ENCODE results near the gene HAUS3.

HAUS3 gene

GRCh38 chr4:2241410-2242353 is at the start of gene HAUS3, which contains the start of gene POLN:
TSS of gene HAUS3 (minus strand) at chr4:2242121. CDS start at chr4:2240946, 1,175 bp downstream.
TSS of gene POLN (minus strand) at chr4:2242121. CDS start at chr4:2229231, 12,890 bp downstream.
- peak; percentile 98 for DNase-seq (ENCODE audit: low read depth in 1 of 2, low spot score in 1 of 2)

DNA sequence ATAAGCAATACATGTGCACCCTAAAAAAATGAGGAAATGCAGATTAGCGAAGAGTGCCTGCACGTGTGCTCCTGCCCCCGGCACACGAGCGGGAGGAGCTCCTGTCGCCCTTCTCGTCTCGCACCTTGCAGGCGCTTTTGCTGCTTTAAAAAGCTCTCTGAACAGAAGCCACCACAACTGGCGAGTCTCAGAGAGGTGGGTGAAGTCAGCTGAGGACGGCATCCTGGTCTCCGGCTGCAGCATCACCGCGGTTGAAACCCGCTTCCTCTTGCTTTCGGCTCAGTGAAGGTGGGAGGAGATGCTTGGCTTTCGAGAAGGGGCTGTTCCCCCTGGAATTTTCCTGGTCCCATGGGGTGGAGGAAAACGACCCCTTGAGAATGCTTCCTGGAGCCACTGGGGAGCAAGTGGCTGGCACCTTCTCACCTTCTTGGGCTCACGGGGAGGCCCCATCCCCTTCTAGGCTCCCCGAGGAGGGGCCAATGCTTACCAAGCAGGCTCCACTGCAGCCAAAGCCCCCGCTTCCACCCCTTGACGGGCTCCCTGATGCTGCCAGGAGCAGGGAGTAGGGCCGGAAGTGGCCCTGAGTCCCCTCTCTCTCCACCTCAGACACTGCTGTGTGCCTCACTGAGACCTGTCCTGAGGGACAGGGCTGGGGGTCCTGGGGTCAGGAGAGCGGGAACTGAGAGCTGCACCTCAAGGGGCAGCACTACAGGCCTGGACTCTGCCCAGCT is 49.2 kb upstream of the HAUS3 start:
- DNase-seq (ENCODE audit: low read depth in 1 of 2, low spot score in 1 of 2): peak in 1 of 2 donors; percentile 56

DNA sequence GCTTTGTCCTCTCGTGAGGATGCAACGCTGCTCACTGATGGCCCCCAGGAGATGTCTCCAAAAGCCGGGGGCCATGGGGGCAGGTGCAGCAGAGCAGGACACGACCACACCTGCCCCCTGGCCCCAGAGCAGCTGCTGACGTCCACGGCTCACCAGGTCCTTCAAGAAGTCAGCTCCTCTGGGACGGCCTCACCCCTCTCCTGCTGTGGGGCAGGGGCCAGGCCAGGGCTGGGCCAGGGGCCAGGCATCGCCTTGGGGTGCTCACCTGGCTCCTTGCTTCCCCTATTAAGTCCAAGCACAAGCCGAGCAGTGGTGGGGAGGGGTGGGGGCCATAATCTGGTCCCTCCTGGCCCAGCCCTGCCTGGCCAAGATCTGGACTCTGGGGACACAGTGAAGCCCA is 48.6 kb upstream of the HAUS3 start:
- DNase-seq (ENCODE audit: low read depth in 1 of 2, low spot score in 1 of 2): no peak

- no peak for DNase-seq (ENCODE audit: low read depth in 1 of 2, low spot score in 1 of 2)
Observed at GRCh38 chr4:2289955-2290333, 48.0 kb upstream of the HAUS3 start.

GRCh38 chr4:2289311-2289954 is 47.5 kb upstream of the HAUS3 start:
- DNase-seq (ENCODE audit: low read depth in 1 of 2, low spot score in 1 of 2): no peak

- DNase-seq (ENCODE audit: low read depth in 1 of 2, low spot score in 1 of 2): no peak
Observed at GRCh38 chr4:2288051-2288541, 46.2 kb upstream of the HAUS3 start.

DNA sequence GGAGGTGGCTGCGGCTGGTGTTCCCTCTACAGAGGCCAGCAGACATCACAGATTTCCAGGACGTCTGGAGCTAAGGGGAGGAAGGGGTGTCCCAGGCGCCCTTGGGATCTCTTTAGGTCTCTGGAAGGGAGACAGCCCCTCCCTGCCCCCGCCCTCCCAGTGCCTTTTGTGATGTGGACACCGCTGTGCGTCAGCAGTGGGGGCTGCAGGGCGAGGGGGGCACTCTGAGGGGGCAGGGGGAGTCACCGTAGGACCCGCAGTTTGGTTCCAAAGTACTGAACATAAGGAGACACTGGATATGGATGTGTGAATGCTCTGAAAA is 45.6 kb upstream of the HAUS3 start:
- no peak for DNase-seq (ENCODE audit: low read depth in 1 of 2, low spot score in 1 of 2)

GRCh38 chr4:2286904-2287593 is 45.1 kb upstream of the HAUS3 start:
- DNase-seq (ENCODE audit: low read depth in 1 of 2, low spot score in 1 of 2): no peak

DNA sequence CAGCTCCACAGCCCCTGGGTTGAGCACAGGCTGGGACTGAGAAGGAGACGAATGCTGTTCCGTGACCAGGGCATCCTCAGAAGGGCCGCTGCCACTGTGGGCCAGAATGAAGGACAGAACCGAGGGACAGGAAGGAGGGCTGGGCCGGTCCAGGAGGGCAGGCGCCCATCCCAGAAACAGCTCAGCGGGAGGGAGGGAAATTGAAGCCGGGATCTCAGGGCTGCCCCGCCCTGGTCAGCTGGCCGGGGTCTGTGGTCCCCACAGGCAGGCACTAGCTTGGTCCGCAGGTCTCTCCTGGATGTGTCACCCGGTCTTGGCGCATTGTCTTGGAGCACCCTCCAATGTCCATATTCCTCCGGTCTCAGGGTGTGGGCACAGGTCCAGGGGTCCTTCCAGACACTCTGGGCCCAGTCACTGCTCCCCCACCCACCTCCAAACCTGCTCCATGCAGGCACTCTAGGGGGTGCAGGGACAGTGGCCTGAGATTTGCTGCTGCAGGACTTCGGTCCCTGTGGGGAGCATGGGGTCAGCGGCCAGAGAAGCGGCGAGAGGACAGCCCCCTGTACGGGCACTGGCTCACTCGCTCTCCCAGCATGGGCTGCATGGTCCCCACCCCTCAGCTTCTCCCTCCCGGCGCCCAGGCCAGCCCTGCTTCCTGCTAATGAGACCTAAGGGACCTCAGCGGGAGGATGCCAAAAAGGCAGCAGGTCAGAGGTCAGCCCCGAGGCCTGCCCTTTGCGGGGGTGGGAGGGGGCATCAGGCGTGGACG is 43.9 kb upstream of the HAUS3 start:
- DNase-seq (ENCODE audit: low read depth in 1 of 2, low spot score in 1 of 2): no peak

- DNase-seq (ENCODE audit: low read depth in 1 of 2, low spot score in 1 of 2): no peak
Observed at GRCh38 chr4:2284934-2285612, 43.2 kb upstream of the HAUS3 start.

GRCh38 chr4:2284161-2284933 is 42.4 kb upstream of the HAUS3 start:
- DNase-seq (ENCODE audit: low read depth in 1 of 2, low spot score in 1 of 2): no peak

DNA sequence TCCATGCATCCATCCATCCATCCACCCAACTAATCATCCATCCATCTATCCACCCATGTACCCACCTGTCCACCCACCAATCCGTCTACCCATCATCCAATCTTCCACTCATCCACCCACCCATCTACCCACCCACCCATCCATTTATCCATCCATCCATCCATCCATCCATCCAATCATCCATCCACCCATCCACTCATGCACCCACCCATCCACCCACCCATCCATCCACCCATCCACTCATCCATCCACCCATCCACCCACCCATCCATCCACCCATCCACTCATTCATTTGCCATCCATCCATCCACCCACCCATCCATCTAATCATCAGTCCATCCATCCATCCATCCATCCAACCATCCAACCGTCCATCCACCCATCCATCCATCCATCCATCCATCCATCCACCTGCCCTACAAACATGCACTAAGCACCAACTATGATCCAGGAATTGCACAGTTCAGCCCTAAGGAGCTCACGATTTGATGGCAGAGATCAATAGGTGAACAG is 41.3 kb upstream of the HAUS3 start:
- DNase-seq (ENCODE audit: low read depth in 1 of 2, low spot score in 1 of 2): no peak

- DNase-seq (ENCODE audit: low read depth in 1 of 2, low spot score in 1 of 2): peak in 1 of 2 donors; percentile 69
Observed at GRCh38 chr4:2281575-2282343, 39.8 kb upstream of the HAUS3 start.

DNA sequence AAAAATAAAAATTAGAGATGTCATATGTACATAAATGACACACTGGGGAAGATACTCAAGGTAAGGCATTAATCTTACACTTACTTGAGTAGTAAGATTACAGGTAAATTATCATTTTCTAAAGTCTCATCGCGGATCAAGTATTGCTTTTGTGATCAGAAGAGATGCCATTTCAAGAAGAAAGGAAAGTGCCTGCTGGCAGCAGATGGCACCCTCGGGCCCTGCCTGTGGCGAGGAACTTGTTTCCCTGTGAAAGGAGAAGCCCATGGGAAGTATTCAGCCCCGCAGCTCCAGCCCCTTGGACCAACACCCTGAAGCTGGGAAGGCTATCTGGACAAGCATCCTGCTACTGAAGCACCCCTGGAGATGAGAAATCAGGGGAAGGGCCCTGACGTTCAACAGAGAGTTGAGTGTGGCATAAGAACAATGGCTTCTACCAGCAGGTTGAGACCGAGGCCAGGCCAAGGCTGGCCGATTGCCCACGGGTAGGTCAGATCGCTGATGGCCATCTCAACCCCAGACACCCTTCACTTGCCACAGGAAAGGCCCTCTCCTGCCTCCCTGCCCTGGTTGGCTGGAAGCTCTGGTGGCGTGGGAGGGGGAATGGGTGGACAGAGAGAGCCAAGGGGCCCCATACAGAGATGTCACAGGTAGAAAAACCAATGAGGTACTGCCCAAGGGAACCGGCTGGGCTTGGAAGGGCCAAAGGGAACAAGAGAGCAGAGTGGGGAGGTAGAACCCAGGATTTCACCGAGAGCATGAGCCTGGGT is 38.8 kb upstream of the HAUS3 start:
- no peak for DNase-seq (ENCODE audit: low read depth in 1 of 2, low spot score in 1 of 2)

GRCh38 chr4:2277956-2278355 is 36.0 kb upstream of the HAUS3 start:
- DNase-seq (ENCODE audit: low read depth in 1 of 2, low spot score in 1 of 2): no peak

DNA sequence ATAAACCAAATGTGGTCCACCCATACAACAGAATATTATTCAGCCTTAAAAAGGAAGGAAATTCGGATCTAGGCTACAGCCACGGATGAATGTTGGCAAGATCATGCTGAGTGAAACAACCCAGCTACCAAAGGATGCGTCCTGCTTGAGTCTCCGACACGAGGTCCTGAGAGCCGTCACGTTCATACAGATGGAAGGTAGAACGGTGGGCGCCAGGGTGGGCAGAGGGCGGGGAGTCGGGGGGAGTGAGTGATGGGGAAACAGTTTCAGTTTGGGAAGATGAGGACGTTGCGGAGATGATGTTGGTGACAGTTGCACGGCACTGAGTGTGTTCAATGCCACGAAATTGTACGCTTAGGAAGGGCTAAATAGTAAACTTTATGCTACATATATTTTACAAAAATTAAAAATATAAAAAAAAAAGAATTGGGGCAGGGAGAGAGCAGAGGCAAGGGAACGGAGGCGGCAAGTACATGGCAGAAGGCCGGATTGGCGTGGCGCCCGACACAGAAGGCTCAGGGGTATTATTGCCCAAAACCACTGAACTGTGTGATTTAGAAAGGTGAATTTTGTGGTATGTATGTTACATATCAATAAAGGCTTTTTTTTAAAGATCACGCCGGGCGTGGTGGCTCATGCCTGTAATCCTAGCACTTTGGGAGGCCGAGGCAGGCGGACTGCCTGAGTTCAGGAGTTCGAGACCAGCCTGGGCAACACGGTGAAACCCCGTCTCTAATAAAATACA is 34.8 kb upstream of the HAUS3 start:
- DNase-seq (ENCODE audit: low read depth in 1 of 2, low spot score in 1 of 2): no peak
